Measurements from ENCODE around the gene RPRML.

RPRML gene

DNA sequence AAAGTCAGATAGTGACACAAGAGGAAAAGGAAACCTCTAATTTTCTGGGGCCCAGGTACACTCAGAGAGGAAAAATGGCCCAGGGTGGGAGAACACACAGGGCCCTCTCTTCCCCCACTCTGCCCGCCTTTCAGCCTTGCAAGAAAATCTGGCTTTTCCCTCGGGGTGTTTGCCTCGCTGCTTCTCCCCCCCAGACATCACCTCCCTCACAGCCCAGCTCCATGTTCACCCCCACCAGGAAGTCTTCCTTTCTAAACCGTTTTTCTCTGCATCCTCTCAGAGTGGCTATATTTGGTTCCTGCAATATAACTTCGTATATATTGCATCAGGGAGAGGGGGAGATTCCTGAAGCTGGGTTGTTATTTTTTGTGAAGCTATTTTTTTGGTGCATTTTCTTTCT, 27.3 kb downstream of the RPRML start:
- DNase-seq: no peak
- Mint-ChIP-seq H3K4me1 (no peaks in the 10 kb centered on the region), H3K36me3 (ENCODE audit: low read depth) (peaks cover 12% of the 10 kb centered on the region), H3K4me3 (no peak overlapping the region), H3K27me3 (ENCODE audit: low read depth, poor library complexity) (peaks cover 55% of the 10 kb centered on the region), H3K27ac (no peak overlapping the region), H3K9me3 (peaks cover 13% of the 10 kb centered on the region)
- no peak for TF ChIP-seq CTCF (IDR thresholded peaks at IDR 0.05)

- TF ChIP-seq CTCF (IDR thresholded peaks at IDR 0.05): no peak
- H3K36me3 Mint-ChIP-seq (ENCODE audit: low read depth): peaks cover 12% of the 10 kb centered on the region
- no peak for DNase-seq
- H3K4me3 Mint-ChIP-seq: no peak overlapping the region
- peaks cover 54% of the 10 kb centered on the region for H3K27me3 Mint-ChIP-seq (ENCODE audit: low read depth, poor library complexity)
- peak overlapping the region; percentile 77 for H3K27ac Mint-ChIP-seq
- no peaks in the 10 kb centered on the region for H3K4me1 Mint-ChIP-seq
- H3K9me3 Mint-ChIP-seq: peaks cover 13% of the 10 kb centered on the region
Measured at GRCh38 chr17:46950997-46951621, 27.9 kb downstream of the RPRML start.

DNA sequence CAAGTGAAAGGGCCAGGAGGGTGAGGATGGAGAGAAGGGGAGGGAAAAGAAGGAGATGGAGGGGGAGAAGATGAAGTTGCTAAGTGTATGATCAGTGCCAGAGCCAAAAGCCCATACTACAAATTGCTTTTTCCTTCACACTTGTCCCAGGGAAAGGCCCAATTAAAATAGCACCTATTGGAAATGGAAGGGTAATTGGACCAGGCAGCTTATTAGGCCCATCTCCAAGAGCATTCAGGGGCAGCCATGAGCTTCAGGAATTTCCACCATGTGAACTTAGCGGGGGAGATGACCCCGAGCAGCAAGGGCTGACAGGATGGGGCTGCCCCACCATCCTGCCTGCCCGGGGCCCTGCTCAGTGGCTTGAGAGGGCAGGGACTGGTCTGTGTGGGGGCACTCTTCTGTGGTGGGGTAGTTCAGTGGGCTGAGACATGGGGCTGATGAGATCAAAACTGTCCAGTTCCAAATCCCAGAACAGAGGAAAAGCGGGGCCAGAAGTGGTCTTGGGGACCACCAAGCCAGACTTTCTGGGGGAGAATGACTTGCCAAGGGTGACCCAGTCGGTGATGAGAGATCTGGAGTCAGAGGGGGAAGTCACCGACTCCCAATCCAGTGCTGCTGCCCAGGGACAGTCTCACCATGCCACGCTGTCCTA, 28.6 kb downstream of the RPRML start:
- no peak overlapping the region for H3K4me3 Mint-ChIP-seq
- TF ChIP-seq CTCF (IDR thresholded peaks at IDR 0.05): no peak
- no peak for DNase-seq
- peaks cover 7% of the 10 kb centered on the region for H3K36me3 Mint-ChIP-seq (ENCODE audit: low read depth)
- peaks cover 12% of the 10 kb centered on the region for H3K9me3 Mint-ChIP-seq
- H3K27me3 Mint-ChIP-seq (ENCODE audit: low read depth, poor library complexity): peaks cover 49% of the 10 kb centered on the region
- H3K4me1 Mint-ChIP-seq: peaks cover under 1% of the 10 kb centered on the region
- H3K27ac Mint-ChIP-seq: no peak overlapping the region

GRCh38 chr17:46949291-46950174, 29.5 kb downstream of the RPRML start:
- no peak overlapping the region for H3K27ac Mint-ChIP-seq
- H3K9me3 Mint-ChIP-seq: peaks cover 11% of the 10 kb centered on the region
- no peak for DNase-seq
- TF ChIP-seq CTCF (IDR thresholded peaks at IDR 0.05): no peak
- H3K4me3 Mint-ChIP-seq: no peak overlapping the region
- H3K27me3 Mint-ChIP-seq (ENCODE audit: low read depth, poor library complexity): peaks cover 49% of the 10 kb centered on the region
- H3K36me3 Mint-ChIP-seq (ENCODE audit: low read depth): peaks cover 5% of the 10 kb centered on the region
- H3K4me1 Mint-ChIP-seq: peaks cover 9% of the 10 kb centered on the region

DNA sequence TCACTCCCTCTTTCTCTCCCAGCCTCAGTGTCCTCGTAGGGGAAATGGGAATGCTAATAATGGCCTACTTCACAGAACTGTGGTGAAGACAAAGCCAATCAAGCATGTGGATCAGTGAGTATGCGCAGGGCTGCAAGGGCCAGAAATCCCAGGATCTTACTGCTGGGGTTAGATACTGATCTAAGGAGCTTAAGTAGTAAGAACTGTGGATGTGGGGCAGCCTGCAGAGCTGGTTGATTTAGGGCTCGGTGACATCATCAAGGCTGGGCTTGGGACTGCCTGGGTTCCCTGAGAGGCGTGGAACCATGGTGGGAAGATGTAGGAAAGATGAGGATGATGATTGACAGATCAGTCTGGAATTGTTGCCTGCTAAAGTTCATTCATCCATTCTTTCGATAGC, 30.5 kb downstream of the RPRML start:
- Mint-ChIP-seq H3K27me3 (ENCODE audit: low read depth, poor library complexity) (peaks cover 42% of the 10 kb centered on the region), H3K9me3 (peaks cover 3% of the 10 kb centered on the region), H3K4me3 (no peak overlapping the region), H3K4me1 (peaks cover 16% of the 10 kb centered on the region), H3K36me3 (ENCODE audit: low read depth) (peaks cover 5% of the 10 kb centered on the region), H3K27ac (no peak overlapping the region)
- no peak for DNase-seq
- TF ChIP-seq CTCF (IDR thresholded peaks at IDR 0.05): no peak
